BJ (cell line): ENCODE results near the gene ISOC2. TPM values are rescaled to one million over a fixed set of nuclear protein-coding genes. Genes with fewer than 3 reads are reported as not detected.
"Not testable (repeated sequence)": the region's sequence is repeated elsewhere in the genome, so short reads cannot be mapped to it uniquely, and the experiment has no call there.

ENCODE experiments used
- CTCF ChIA-PET: fragments of 350-600 bp; formaldehyde crosslinking; extraction: SDS; loops from one replicate; lab custom pipeline; 2021; ENCODE audit warnings: antibody characterized with exemption, inconsistent platforms; lab: Yijun Ruan, JAX
- POLR2A ChIA-PET: fragments of 300-600 bp; sonication (Branson Sonifier 250); formaldehyde crosslinking; extraction: SDS; loops from one replicate; lab custom pipeline; 2021; ENCODE audit warnings: antibody characterized with exemption; lab: Charles Lee
- DNase-seq: peaks from one replicate; pipeline ENCODE4 v3.0.0-alpha.2; 2011; ENCODE audit warnings: low read depth
- H3K27me3 ChIP-seq: 2 replicates; pipeline ENCODE4 v1.6.0; 2011; ENCODE audit warnings: low read length; ENCODE audit not compliant: control insufficient read depth, insufficient read depth
- H3K36me3 ChIP-seq: 2 replicates; pipeline ENCODE4 v1.5.1; 2011; ENCODE audit warnings: low read length; ENCODE audit not compliant: control insufficient read depth, insufficient read depth
- H3K4me3 ChIP-seq: 2 replicates; pipeline ENCODE4 v1.5.1; 2011; ENCODE audit warnings: low read depth, mild to moderate bottlenecking, control low read depth, low read length
- polyA plus RNA-seq: library from polyadenylated mRNA; depleted of rRNA; stranded (reverse); fragments of >200 nt; gene quantifications from 2 replicates; pipeline ENCODE4 v1.2.3, GENCODE V29; 2011
- TF ChIP-seq, protein P1 (sequence below): IDR thresholded peaks from 2 replicates; pipeline ENCODE4 v1.5.1; 2011; ENCODE audit warnings: low read depth, mild to moderate bottlenecking, control low read depth, inconsistent platforms, low read length, moderate library complexity; ENCODE audit not compliant: insufficient read depth

Gene ISOC2
- polyA plus RNA-seq, 1 experiment, result 123 TPM

DNA sequence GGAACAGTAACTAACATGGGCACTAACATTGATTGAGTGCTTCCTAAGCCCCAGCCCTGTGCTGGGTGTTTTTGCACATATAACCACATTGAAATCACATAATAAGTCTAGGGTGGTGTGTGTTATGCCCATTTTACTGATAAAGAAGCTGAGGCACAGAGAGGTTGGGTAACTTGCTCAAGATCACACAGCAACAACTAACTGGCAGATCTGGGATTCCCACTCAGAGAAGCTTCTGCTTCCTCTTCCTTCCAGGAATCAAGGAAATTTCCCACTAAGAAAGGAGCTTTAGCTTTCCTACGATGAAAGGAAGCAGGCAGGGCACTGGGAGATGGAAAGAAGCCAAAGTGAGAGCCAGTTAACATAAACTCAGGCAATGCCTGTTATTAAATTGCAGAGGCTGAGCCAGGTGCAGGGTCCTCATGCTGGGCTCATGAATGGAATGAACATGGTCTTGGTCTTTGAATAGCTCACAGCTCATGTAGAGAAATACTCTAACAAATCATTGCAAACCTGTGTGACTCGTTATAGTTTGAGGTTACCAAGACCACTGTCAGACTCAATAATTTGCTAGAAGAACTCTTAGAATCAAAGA is 36.9 kb upstream of the ISOC2 start:
- H3K36me3 ChIP-seq, result peaks cover 23% of the 10 kb centered on the region
- TF ChIP-seq, protein P1, sequence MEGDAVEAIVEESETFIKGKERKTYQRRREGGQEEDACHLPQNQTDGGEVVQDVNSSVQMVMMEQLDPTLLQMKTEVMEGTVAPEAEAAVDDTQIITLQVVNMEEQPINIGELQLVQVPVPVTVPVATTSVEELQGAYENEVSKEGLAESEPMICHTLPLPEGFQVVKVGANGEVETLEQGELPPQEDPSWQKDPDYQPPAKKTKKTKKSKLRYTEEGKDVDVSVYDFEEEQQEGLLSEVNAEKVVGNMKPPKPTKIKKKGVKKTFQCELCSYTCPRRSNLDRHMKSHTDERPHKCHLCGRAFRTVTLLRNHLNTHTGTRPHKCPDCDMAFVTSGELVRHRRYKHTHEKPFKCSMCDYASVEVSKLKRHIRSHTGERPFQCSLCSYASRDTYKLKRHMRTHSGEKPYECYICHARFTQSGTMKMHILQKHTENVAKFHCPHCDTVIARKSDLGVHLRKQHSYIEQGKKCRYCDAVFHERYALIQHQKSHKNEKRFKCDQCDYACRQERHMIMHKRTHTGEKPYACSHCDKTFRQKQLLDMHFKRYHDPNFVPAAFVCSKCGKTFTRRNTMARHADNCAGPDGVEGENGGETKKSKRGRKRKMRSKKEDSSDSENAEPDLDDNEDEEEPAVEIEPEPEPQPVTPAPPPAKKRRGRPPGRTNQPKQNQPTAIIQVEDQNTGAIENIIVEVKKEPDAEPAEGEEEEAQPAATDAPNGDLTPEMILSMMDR, result no peak
- H3K4me3 ChIP-seq, result no peak overlapping the region
- no peak for DNase-seq
- POLR2A ChIA-PET, result no interaction called here
- no peaks in the 10 kb centered on the region for H3K27me3 ChIP-seq
- CTCF ChIA-PET, result interaction anchor here (1.5 to 2.7 kb wide), 2 partner anchors 31 to 80 kb away, joined by 4 to 11 read pairs; no protein-coding TSS in a partner anchor

DNA sequence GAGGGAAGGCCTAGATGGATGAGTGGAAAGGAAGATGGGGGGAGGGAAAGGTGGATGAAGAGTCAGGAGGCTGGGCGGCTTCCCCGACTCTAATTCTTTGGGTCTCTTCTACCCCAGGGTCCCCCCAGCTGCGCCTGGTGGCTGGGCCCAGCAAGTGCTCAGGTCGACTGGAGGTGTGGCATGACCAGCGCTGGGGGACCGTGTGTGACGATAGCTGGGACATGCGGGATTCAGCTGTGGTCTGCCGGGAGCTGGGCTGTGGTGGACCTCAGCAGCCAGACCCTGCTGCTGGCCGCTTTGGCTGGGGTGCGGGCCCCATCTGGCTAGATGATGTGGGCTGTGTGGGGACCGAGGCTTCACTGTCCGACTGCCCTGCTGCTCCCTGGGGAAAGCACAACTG is 36.3 kb upstream of the ISOC2 start:
- Histone ChIP-seq H3K36me3 (peaks cover 23% of the 10 kb centered on the region), H3K27me3 (no peaks in the 10 kb centered on the region), H3K4me3 (no peak overlapping the region)
- CTCF ChIA-PET, result interaction anchor here (1.5 to 2.7 kb wide), 2 partner anchors 30 to 79 kb away, joined by 4 to 11 read pairs; no protein-coding TSS in a partner anchor
- TF ChIP-seq, protein P1, result no peak
- no peak for DNase-seq
- POLR2A ChIA-PET, result no interaction called here

DNA sequence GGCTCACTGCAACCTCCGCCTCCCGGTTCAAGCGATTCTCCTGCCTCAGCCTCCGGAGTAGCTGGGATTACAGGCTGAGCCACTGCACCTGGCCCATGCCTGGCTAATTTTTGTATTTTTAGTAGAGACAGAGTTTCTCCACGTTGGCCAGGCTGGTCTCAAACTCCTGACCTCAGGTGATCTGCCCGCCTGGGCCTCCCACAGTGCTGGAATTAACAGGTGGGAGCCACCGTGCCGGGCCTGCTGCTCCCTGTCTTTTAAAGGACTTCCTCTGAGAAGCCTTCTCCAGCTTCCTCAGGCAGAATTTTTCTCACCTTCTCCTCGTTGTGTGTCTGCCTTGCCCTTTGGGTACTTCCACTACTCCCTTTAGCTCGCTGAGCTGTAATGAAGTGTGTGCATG is 35.4 kb upstream of the ISOC2 start:
- H3K36me3 ChIP-seq, result peaks cover 22% of the 10 kb centered on the region
- ChIA-PET POLR2A (interaction anchor here (0.7 kb wide), 1 partner anchor 20 kb away, joined by 27 read pairs; no protein-coding TSS in a partner anchor), CTCF (interaction anchor here (5.9 kb wide), 1 partner anchor 29 kb away, joined by 45 read pairs; no protein-coding TSS in a partner anchor)
- not testable (repeated sequence) for DNase-seq, H3K4me3 ChIP-seq, H3K27me3 ChIP-seq

DNA sequence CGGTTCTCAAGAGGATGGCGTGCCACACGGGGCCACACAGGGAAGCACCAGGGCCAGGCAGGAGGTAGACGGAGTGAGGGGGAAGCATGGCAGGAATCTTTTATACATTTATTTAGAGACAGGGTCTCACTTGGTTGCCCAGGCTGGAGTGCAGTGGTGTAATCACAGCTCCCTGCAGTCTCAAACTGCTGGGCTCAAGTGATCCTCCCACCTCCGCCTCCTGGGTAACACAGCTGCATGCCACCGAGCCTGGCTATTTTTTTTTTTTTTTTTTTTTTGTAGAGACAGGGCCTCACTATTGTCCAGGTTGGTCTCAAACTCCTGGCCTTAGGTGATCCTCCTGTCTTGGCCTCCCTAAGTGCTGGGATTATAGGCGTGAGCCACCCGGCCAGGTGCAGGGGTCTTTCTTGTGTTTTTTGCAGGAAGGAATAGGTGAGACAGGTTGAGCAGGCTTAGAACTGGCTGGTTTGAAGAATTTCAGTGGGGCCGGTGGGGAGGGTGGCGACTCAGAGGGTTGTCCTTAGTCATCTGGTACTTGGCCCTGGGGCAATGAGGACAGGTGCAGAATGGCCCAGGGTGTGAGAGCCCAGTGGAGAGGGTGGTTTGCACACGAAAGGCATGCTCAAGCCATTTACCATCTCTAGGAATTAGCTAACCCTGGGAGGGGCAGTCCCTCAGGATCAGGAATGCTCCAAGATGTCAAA is 34.4 kb upstream of the ISOC2 start:
- H3K27me3 ChIP-seq, result no peaks in the 10 kb centered on the region
- ChIA-PET POLR2A (no interaction called here), CTCF (interaction anchor here (1.1 to 10.9 kb wide), 4 partner anchors 8 to 36 kb away, joined by 4 to 106 read pairs (median 26); no protein-coding TSS in a partner anchor)
- DNase-seq, result no peak
- TF ChIP-seq, protein P1, result no peak
- H3K4me3 ChIP-seq, result no peak overlapping the region
- peaks cover 17% of the 10 kb centered on the region for H3K36me3 ChIP-seq

DNA sequence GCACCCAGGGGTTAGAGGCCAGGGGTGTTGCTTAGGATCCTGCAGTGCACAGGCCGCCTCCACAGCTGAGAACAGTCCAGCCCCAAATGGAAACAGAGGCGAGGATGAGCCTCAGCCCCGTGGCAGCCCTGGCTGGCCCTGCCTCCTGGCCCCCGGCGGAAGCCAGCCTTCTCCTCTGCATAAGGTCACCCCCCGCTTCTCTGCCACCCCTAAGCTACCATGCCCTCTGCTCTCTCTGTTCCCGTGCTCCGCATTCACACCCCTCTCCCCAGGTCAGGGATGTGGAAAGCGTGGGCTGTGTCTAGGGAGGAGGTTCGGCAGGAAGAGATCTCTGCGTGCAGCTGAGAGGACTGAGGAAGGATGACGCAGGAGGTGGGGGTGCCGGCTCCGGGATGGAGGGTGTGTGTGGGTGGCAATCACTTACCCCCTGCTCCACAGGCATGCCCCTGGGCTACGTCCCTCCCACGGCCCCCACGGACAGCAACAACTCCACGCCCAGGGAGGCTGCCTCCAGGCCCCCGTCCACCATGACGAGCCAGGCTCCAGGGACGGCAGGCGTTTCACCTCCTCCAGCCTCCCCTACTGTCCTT is 32.8 kb upstream of the ISOC2 start:
- POLR2A ChIA-PET, result no interaction called here
- Histone ChIP-seq H3K4me3 (peak overlapping the region; percentile 39), H3K27me3 (no peaks in the 10 kb centered on the region), H3K36me3 (peaks cover 10% of the 10 kb centered on the region)
- TF ChIP-seq, protein P1, result no peak
- CTCF ChIA-PET, result interaction anchor here (0.6 to 10.9 kb wide), 7 partner anchors 10 to 451 kb away, joined by 3 to 106 read pairs (median 5); no protein-coding TSS in a partner anchor
- no peak for DNase-seq
